ENCODE results near the gene ACVR1C.

ACVR1C gene

DNA sequence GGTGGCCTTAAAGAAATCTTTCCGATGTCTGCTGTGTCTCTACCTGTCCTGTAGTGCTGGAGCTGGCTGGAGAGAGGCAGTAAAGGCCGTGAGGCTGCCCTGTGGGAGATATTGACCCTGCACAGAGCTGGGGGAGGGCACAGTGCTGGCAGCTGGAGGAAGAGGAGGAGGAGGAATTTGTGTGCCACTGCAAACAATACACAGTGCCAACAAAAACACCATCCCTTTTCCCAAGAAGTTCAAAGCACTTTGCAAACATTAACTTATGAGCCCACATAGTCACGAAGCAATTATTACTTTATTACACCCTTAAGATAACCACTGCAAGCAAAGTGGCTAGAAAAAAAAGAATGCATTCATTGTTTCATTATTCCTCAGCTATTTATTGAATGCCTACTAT lies 139.8 kb downstream of the ACVR1C start:
- Histone ChIP-seq H3K79me2 (ENCODE audit: low read length) (no peaks in the 10 kb centered on the region), H3K36me3 (replicated peaks; ENCODE audit: insufficient read depth, low read length) (no peaks in the 10 kb centered on the region), H3K9me2 (replicated peaks; ENCODE audit: insufficient read depth, low read length) (no peaks in the 10 kb centered on the region), H3K27me3 (replicated peaks; ENCODE audit: insufficient read depth, low read length) (no peaks in the 10 kb centered on the region), H3K9me3 (replicated peaks; ENCODE audit: insufficient read depth, low read length) (no peaks in the 10 kb centered on the region), H4K20me1 (ENCODE audit: insufficient read depth, low read length) (no peaks in the 10 kb centered on the region), H3F3A (ENCODE audit: insufficient read depth, low read length) (no peaks in the 10 kb centered on the region), H3K9ac (ENCODE audit: low read length) (no peak overlapping the region), H3K4me3 (ENCODE audit: low read length) (no peak overlapping the region), H3K27ac (ENCODE audit: low read length) (no peak overlapping the region), H3K4me1 (ENCODE audit: low read length) (no peaks in the 10 kb centered on the region), H3K4me2 (ENCODE audit: low read depth, low read length) (no peak overlapping the region), H2AFZ (ENCODE audit: low read length) (no peak overlapping the region)
- no peak for DNase-seq
- TF ChIP-seq EZH2 (optimal IDR thresholded peaks at IDR 0.05; ENCODE audit: low read depth, low read length) (no peak), EZH2phosphoT487 (IDR thresholded peaks at IDR 0.05; ENCODE audit: low read length) (no peak), CTCF (IDR thresholded peaks at IDR 0.05; ENCODE audit: low read length) (no peak)

DNA sequence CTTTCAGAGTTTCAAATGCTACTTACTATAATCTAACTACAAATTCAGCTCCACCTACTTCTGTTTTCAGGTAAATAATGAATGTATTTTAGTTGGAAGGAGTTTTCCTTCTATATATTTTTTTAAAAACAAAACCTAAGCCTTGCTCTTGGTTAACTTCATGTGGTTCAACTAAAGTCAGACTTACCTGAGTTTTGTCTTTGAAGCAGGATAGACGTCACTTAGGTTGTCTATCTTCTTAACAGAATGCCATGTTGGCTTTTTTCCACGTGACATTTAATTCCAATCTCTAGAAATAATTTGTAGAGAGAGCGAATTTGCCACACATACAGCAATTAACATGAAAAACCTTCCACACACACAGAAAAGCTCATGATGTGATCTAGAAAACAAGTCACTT lies 140.9 kb downstream of the ACVR1C start:
- no peak for DNase-seq
- Histone ChIP-seq H2AFZ (ENCODE audit: low read length) (no peak overlapping the region), H3K27me3 (replicated peaks; ENCODE audit: insufficient read depth, low read length) (no peaks in the 10 kb centered on the region), H3K9ac (ENCODE audit: low read length) (no peak overlapping the region), H3K27ac (ENCODE audit: low read length) (no peak overlapping the region), H3F3A (ENCODE audit: insufficient read depth, low read length) (no peaks in the 10 kb centered on the region), H3K9me3 (replicated peaks; ENCODE audit: insufficient read depth, low read length) (no peaks in the 10 kb centered on the region), H3K9me2 (replicated peaks; ENCODE audit: insufficient read depth, low read length) (no peaks in the 10 kb centered on the region), H3K36me3 (replicated peaks; ENCODE audit: insufficient read depth, low read length) (no peaks in the 10 kb centered on the region), H3K4me1 (ENCODE audit: low read length) (no peaks in the 10 kb centered on the region), H3K4me2 (ENCODE audit: low read depth, low read length) (no peak overlapping the region), H4K20me1 (ENCODE audit: insufficient read depth, low read length) (no peaks in the 10 kb centered on the region), H3K4me3 (ENCODE audit: low read length) (no peak overlapping the region), H3K79me2 (ENCODE audit: low read length) (no peaks in the 10 kb centered on the region)
- TF ChIP-seq EZH2phosphoT487 (IDR thresholded peaks at IDR 0.05; ENCODE audit: low read length) = no peak
- no peak for TF ChIP-seq EZH2 (optimal IDR thresholded peaks at IDR 0.05; ENCODE audit: low read depth, low read length)
- TF ChIP-seq CTCF (IDR thresholded peaks at IDR 0.05; ENCODE audit: low read length) = no peak

DNA sequence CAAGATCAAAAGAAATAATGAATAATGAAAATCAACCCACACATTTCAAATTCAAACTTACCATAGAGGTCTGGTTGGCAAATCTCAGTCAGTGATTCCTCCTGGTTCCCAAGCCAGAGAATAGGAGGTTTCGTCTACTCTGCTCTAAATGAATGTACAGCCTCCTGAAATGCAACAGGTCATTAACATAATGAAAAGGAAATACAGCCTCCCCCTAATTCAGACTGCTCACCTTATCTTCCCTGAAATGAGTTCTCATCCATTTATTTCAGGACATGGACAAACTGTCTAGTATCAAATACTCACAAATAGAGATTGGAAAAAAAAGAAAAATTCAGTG lies 141.4 kb downstream of the ACVR1C start:
- Histone ChIP-seq H3F3A (ENCODE audit: insufficient read depth, low read length) (no peaks in the 10 kb centered on the region), H3K9me2 (replicated peaks; ENCODE audit: insufficient read depth, low read length) (no peaks in the 10 kb centered on the region), H4K20me1 (ENCODE audit: insufficient read depth, low read length) (no peaks in the 10 kb centered on the region), H2AFZ (ENCODE audit: low read length) (no peak overlapping the region), H3K27me3 (replicated peaks; ENCODE audit: insufficient read depth, low read length) (no peaks in the 10 kb centered on the region), H3K9me3 (replicated peaks; ENCODE audit: insufficient read depth, low read length) (no peaks in the 10 kb centered on the region), H3K36me3 (replicated peaks; ENCODE audit: insufficient read depth, low read length) (no peaks in the 10 kb centered on the region), H3K79me2 (ENCODE audit: low read length) (no peaks in the 10 kb centered on the region), H3K27ac (ENCODE audit: low read length) (no peak overlapping the region), H3K4me2 (ENCODE audit: low read depth, low read length) (no peak overlapping the region), H3K4me1 (ENCODE audit: low read length) (no peaks in the 10 kb centered on the region), H3K4me3 (ENCODE audit: low read length) (no peak overlapping the region), H3K9ac (ENCODE audit: low read length) (no peak overlapping the region)
- TF ChIP-seq EZH2phosphoT487 (IDR thresholded peaks at IDR 0.05; ENCODE audit: low read length) = no peak
- TF ChIP-seq CTCF (IDR thresholded peaks at IDR 0.05; ENCODE audit: low read length) = no peak
- no peak for TF ChIP-seq EZH2 (optimal IDR thresholded peaks at IDR 0.05; ENCODE audit: low read depth, low read length)
- no peak for DNase-seq
